Measurements from ENCODE around the gene AGK.

AGK gene

DNA sequence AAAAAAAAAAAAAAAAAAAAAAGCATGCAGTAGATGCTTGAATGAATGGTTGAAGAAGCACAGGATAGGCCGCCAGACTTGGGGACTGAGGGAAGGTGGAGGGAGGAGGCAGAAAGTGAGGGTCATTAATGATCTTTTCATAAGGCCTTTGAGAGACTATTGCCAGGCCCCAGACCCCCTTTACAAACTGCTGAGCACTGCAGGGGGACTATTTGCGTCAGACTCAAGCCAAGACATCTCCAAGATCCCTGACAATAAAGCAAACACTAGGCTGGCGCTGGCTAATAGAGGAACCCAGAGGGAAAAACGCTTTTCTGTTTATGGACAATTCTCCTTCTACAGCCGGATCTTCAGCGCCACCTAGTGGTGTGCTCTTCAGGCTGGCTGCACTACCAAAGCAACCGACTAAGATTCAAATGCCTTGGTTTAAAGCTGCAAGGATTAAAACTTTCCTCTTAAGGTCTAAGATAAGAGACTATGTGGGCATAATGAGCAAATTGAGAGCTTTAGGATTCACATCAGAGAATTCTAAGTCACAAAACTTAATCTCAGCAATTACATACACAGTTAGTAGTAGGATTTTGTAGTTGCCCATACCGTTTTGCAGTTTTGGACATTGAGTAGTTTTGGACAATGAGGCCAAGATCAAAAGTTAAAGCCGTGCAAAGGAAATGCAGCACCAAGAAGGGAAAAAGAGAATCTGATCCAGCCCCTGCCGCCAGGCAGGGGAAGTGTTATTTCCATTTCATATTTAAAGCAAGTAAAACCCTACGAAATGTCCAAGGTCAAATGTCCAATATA lies 17.9 kb upstream of the AGK start:
- WGBS (ENCODE audit: extremely low coverage, insufficient coverage, insufficient read length), result no CpG with 5 or more reads among the region's 11 CpGs
- no peak overlapping the region for H2BK120ac ChIP-seq (ENCODE audit: insufficient read depth, low read length, poor library complexity)
- no peak overlapping the region for H2BK5ac ChIP-seq (ENCODE audit: low read depth, low read length, poor library complexity)
- no peak overlapping the region for H3K4me3 ChIP-seq (ENCODE audit: low read depth, low read length)
- H3K14ac ChIP-seq (ENCODE audit: low read length), result no peak overlapping the region
- no peak overlapping the region for H3K4ac ChIP-seq (ENCODE audit: low read depth, low read length)
- H3K36me3 ChIP-seq (ENCODE audit: control insufficient read depth in 1 of 2, insufficient read depth in 2 of 2, low read length in 2 of 2), result no peaks in the 10 kb centered on the region
- no peak overlapping the region for H2BK12ac ChIP-seq (ENCODE audit: low read length)
- no peaks in the 10 kb centered on the region for H3K9me3 ChIP-seq (ENCODE audit: insufficient read depth, low read depth, low read length)
- no peak overlapping the region for H3K4me2 ChIP-seq (ENCODE audit: low read length)
- no peaks in the 10 kb centered on the region for H3K27me3 ChIP-seq (ENCODE audit: insufficient read depth, low read length)
- H2AFZ ChIP-seq (ENCODE audit: insufficient read depth, low read length, poor library complexity), result no peak overlapping the region
- H4K91ac ChIP-seq (ENCODE audit: low read depth, low read length), result no peak overlapping the region
- H4K8ac ChIP-seq (ENCODE audit: low read depth, low read length), result no peak overlapping the region
- no peak overlapping the region for H3K9ac ChIP-seq (ENCODE audit: low read length)
- no peaks in the 10 kb centered on the region for H3K79me2 ChIP-seq (ENCODE audit: control insufficient read depth, insufficient read depth, low read length, poor library complexity)
- no peaks in the 10 kb centered on the region for H3K4me1 ChIP-seq (ENCODE audit: control insufficient read depth in 1 of 2, insufficient read depth in 2 of 2, low read length in 2 of 2)
- peak; percentile 51 to 91 for DNase-seq
- no peaks in the 10 kb centered on the region for H3K79me1 ChIP-seq (ENCODE audit: low read length)
- no peak overlapping the region for H3K18ac ChIP-seq (ENCODE audit: low read length)
- H3K23ac ChIP-seq (ENCODE audit: low read length), result no peak overlapping the region
- no peak overlapping the region for H4K12ac ChIP-seq (ENCODE audit: low read depth, low read length)
- H2AK5ac ChIP-seq (ENCODE audit: low read length), result no peak overlapping the region
- no peak overlapping the region for H3K27ac ChIP-seq (ENCODE audit: low read depth, low read length)

DNA sequence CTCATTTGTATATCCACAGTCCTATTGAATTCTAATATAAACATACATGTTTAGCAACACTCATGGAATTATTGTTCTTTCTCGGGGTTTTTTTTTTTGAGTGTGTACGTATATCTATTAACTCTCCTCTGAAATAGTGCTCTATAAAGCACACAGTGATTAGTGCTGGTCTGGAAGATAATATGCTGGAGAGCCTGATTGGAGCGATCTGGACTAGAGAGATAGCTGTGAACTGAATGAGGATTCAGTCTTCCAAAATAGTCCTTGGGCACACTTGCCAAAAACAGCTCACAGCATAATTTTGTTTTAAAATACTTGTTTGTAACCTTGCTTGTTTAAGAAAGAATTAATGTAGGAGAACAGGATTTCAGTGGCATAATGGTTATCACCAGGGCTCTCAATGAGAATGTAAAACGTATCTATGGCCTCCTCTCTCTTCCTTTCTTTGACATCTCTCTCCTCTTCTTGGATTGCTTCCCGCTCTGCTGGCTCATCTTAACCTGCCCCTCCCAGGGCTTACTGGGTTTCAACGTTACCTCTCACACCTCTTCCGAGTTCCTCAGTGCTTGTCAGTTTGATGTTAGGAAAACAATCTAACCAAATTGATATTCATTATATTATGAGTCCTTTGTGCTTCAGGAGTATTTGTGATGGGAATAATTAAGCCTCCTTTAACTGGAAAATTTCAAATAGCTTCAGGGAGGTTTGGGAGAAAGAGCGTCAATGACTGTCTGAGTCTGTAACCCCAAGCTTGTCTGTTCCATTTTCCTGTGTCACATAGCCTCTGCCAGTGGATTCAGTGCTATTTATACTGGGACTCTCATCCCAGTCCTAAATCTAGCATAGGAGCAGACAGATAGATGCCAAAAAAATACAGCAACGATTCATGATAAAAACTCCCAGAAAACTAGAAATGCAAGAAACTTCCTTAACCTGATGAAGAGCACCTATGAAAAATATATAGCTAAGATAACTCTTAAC lies 16.2 kb upstream of the AGK start:
- H2BK12ac ChIP-seq (ENCODE audit: low read length), result no peak overlapping the region
- H3K9me3 ChIP-seq (ENCODE audit: insufficient read depth, low read depth, low read length), result no peaks in the 10 kb centered on the region
- no CpG with 5 or more reads among the region's 9 CpGs for WGBS (ENCODE audit: extremely low coverage, insufficient coverage, insufficient read length)
- no peak overlapping the region for H3K27ac ChIP-seq (ENCODE audit: low read depth, low read length)
- no peak overlapping the region for H3K4me2 ChIP-seq (ENCODE audit: low read length)
- H3K14ac ChIP-seq (ENCODE audit: low read length), result no peak overlapping the region
- H3K4me1 ChIP-seq (ENCODE audit: control insufficient read depth in 1 of 2, insufficient read depth in 2 of 2, low read length in 2 of 2), result no peaks in the 10 kb centered on the region
- no peaks in the 10 kb centered on the region for H3K79me2 ChIP-seq (ENCODE audit: control insufficient read depth, insufficient read depth, low read length, poor library complexity)
- H2AK5ac ChIP-seq (ENCODE audit: low read length), result no peak overlapping the region
- no peak overlapping the region for H4K91ac ChIP-seq (ENCODE audit: low read depth, low read length)
- H2BK5ac ChIP-seq (ENCODE audit: low read depth, low read length, poor library complexity), result no peak overlapping the region
- no peak overlapping the region for H3K4me3 ChIP-seq (ENCODE audit: low read depth, low read length)
- H3K27me3 ChIP-seq (ENCODE audit: insufficient read depth, low read length), result no peaks in the 10 kb centered on the region
- no peak overlapping the region for H2BK120ac ChIP-seq (ENCODE audit: insufficient read depth, low read length, poor library complexity)
- H3K18ac ChIP-seq (ENCODE audit: low read length), result no peak overlapping the region
- no peak overlapping the region for H4K8ac ChIP-seq (ENCODE audit: low read depth, low read length)
- no peak for DNase-seq
- H3K23ac ChIP-seq (ENCODE audit: low read length), result no peak overlapping the region
- no peaks in the 10 kb centered on the region for H3K36me3 ChIP-seq (ENCODE audit: control insufficient read depth in 1 of 2, insufficient read depth in 2 of 2, low read length in 2 of 2)
- no peak overlapping the region for H4K12ac ChIP-seq (ENCODE audit: low read depth, low read length)
- no peak overlapping the region for H2AFZ ChIP-seq (ENCODE audit: insufficient read depth, low read length, poor library complexity)
- no peak overlapping the region for H3K4ac ChIP-seq (ENCODE audit: low read depth, low read length)
- H3K9ac ChIP-seq (ENCODE audit: low read length), result no peak overlapping the region
- no peaks in the 10 kb centered on the region for H3K79me1 ChIP-seq (ENCODE audit: low read length)

DNA sequence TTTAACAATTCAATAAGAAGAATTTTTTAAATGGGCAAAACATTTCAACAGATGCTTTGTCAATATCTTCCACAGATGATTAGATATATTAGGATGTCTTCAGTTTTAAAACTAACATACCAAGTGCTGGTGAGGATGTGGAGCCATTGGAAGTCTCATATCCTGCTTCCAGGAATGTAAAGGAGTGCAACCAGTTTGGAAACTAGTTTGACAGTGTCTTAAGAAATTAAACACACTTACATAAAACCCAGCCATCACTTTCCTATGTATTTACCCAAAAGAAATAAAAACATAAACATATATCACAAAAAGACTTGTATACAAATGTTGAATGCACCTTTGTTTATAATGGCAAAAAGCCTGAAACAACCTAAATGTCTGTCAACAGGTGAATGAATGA lies 13.3 kb upstream of the AGK start:
- Histone ChIP-seq H3K79me2 (ENCODE audit: control insufficient read depth, insufficient read depth, low read length, poor library complexity) (no peaks in the 10 kb centered on the region), H3K18ac (ENCODE audit: low read length) (no peak overlapping the region), H3K4me2 (ENCODE audit: low read length) (no peak overlapping the region), H2BK5ac (ENCODE audit: low read depth, low read length, poor library complexity) (no peak overlapping the region), H2AK5ac (ENCODE audit: low read length) (no peak overlapping the region), H3K27ac (ENCODE audit: low read depth, low read length) (no peak overlapping the region), H3K36me3 (ENCODE audit: control insufficient read depth in 1 of 2, insufficient read depth in 2 of 2, low read length in 2 of 2) (no peaks in the 10 kb centered on the region), H3K79me1 (ENCODE audit: low read length) (no peaks in the 10 kb centered on the region), H3K4ac (ENCODE audit: low read depth, low read length) (no peak overlapping the region), H4K91ac (ENCODE audit: low read depth, low read length) (no peak overlapping the region), H2AFZ (ENCODE audit: insufficient read depth, low read length, poor library complexity) (no peak overlapping the region), H3K9ac (ENCODE audit: low read length) (no peak overlapping the region), H4K12ac (ENCODE audit: low read depth, low read length) (no peak overlapping the region), H2BK120ac (ENCODE audit: insufficient read depth, low read length, poor library complexity) (no peak overlapping the region), H3K27me3 (ENCODE audit: insufficient read depth, low read length) (no peaks in the 10 kb centered on the region), H3K14ac (ENCODE audit: low read length) (no peak overlapping the region), H4K8ac (ENCODE audit: low read depth, low read length) (no peak overlapping the region), H3K23ac (ENCODE audit: low read length) (no peak overlapping the region), H3K4me3 (ENCODE audit: low read depth, low read length) (no peak overlapping the region), H3K4me1 (ENCODE audit: control insufficient read depth in 1 of 2, insufficient read depth in 2 of 2, low read length in 2 of 2) (no peaks in the 10 kb centered on the region), H2BK12ac (ENCODE audit: low read length) (no peak overlapping the region), H3K9me3 (ENCODE audit: insufficient read depth, low read depth, low read length) (no peaks in the 10 kb centered on the region)
- DNase-seq, result peak in 1 of 2 donors; percentile 39

DNA sequence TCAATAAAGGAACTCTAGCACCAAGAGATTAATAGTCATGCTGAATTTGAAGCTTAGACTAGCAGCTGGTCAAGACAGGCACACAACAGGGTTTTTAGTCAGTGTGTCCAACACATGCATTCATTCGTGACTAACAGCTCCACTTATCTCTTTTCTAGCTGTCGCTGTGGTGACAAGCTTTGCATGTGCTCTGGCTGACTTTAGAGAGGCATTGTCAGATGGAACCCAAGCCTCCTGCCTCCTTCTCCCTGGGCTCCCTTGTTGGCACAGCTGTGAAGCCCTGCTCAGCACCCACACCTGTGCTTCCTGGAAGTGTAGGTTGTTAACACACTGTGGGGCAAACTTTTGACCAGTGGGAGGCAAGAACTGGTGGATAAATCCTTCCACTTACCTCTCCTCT lies 9.8 kb upstream of the AGK start:
- no peak overlapping the region for H3K9ac ChIP-seq (ENCODE audit: low read length)
- H3K18ac ChIP-seq (ENCODE audit: low read length), result no peak overlapping the region
- H4K12ac ChIP-seq (ENCODE audit: low read depth, low read length), result no peak overlapping the region
- no peaks in the 10 kb centered on the region for H3K4me1 ChIP-seq (ENCODE audit: control insufficient read depth in 1 of 2, insufficient read depth in 2 of 2, low read length in 2 of 2)
- no peak overlapping the region for H3K4me2 ChIP-seq (ENCODE audit: low read length)
- H3K79me2 ChIP-seq (ENCODE audit: control insufficient read depth, insufficient read depth, low read length, poor library complexity), result no peaks in the 10 kb centered on the region
- H3K14ac ChIP-seq (ENCODE audit: low read length), result no peak overlapping the region
- no peak overlapping the region for H2AFZ ChIP-seq (ENCODE audit: insufficient read depth, low read length, poor library complexity)
- DNase-seq, result no peak
- no peaks in the 10 kb centered on the region for H3K79me1 ChIP-seq (ENCODE audit: low read length)
- H2AK5ac ChIP-seq (ENCODE audit: low read length), result no peak overlapping the region
- WGBS (ENCODE audit: extremely low coverage, insufficient coverage, insufficient read length), result no CpG with 5 or more reads among the region's 2 CpGs
- H3K23ac ChIP-seq (ENCODE audit: low read length), result no peak overlapping the region
- H4K8ac ChIP-seq (ENCODE audit: low read depth, low read length), result no peak overlapping the region
- no peak overlapping the region for H3K4ac ChIP-seq (ENCODE audit: low read depth, low read length)
- H3K27me3 ChIP-seq (ENCODE audit: insufficient read depth, low read length), result no peaks in the 10 kb centered on the region
- no peaks in the 10 kb centered on the region for H3K9me3 ChIP-seq (ENCODE audit: insufficient read depth, low read depth, low read length)
- no peak overlapping the region for H2BK120ac ChIP-seq (ENCODE audit: insufficient read depth, low read length, poor library complexity)
- no peak overlapping the region for H3K27ac ChIP-seq (ENCODE audit: low read depth, low read length)
- no peak overlapping the region for H2BK12ac ChIP-seq (ENCODE audit: low read length)
- H3K36me3 ChIP-seq (ENCODE audit: control insufficient read depth in 1 of 2, insufficient read depth in 2 of 2, low read length in 2 of 2), result no peaks in the 10 kb centered on the region
- H4K91ac ChIP-seq (ENCODE audit: low read depth, low read length), result no peak overlapping the region
- no peak overlapping the region for H2BK5ac ChIP-seq (ENCODE audit: low read depth, low read length, poor library complexity)
- no peak overlapping the region for H3K4me3 ChIP-seq (ENCODE audit: low read depth, low read length)

Data from trophoblast cell (in vitro differentiated cells and primary cell).